Loucy (cell line): Measurements from ENCODE around the gene ADARB1.

ENCODE experiments used
- H2AFZ ChIP-seq: fragments of 200-600 bp; sonication (generic); 2 replicates; pipeline ENCODE4 v1.6.0; 2016; ENCODE audit warnings: antibody characterized with exemption, mild to moderate bottlenecking, low read length, moderate library complexity
- H3F3A ChIP-seq: fragments of 200-600 bp; 2 replicates; pipeline ENCODE4 v1.6.0; 2016; ENCODE audit warnings: antibody characterized with exemption, low read depth, mild to moderate bottlenecking
- H3K27me3 ChIP-seq: fragments of 200-600 bp; sonication (generic); 2 replicates; pipeline ENCODE4 v1.6.1; 2014; ENCODE audit warnings: low read length, mild to moderate bottlenecking; ENCODE audit not compliant: insufficient read depth, poor library complexity, severe bottlenecking
- H3K36me3 ChIP-seq: fragments of 200-600 bp; sonication (generic); 2 replicates; pipeline ENCODE4 v1.6.1; 2016; ENCODE audit warnings: low read length; ENCODE audit not compliant: insufficient read depth
- H3K4me1 ChIP-seq: fragments of 200-600 bp; sonication (generic); 2 replicates; pipeline ENCODE4 v1.5.1; 2014; ENCODE audit warnings: low read length, mild to moderate bottlenecking; ENCODE audit not compliant: insufficient read depth, poor library complexity, severe bottlenecking
- H3K4me2 ChIP-seq: fragments of 200-600 bp; sonication (generic); 2 replicates; pipeline ENCODE4 v1.6.0; 2014; ENCODE audit warnings: antibody characterized with exemption, low read length, low read depth, mild to moderate bottlenecking; ENCODE audit not compliant: poor library complexity, severe bottlenecking
- H3K4me3 ChIP-seq: fragments of 200-600 bp; sonication (generic); 2 replicates; pipeline ENCODE4 v1.5.1; 2014; ENCODE audit warnings: low read length, mild to moderate bottlenecking, mixed read lengths; ENCODE audit not compliant: poor library complexity, severe bottlenecking
- H3K79me2 ChIP-seq: fragments of 200-600 bp; sonication (generic); 2 replicates; pipeline ENCODE4 v1.6.1; 2014; ENCODE audit warnings: low read length; ENCODE audit not compliant: insufficient read depth
- H3K9ac ChIP-seq: fragments of 200-600 bp; sonication (generic); 2 replicates; pipeline ENCODE4 v1.6.0; 2014; ENCODE audit warnings: mild to moderate bottlenecking, low read depth, low read length, moderate library complexity; ENCODE audit not compliant: poor library complexity, severe bottlenecking
- H3K9me2 ChIP-seq: fragments of 200-600 bp; sonication (generic); replicated peaks from 2 replicates; pipeline ENCODE4 v1.6.1; 2016; ENCODE audit warnings: low read depth, low read length, mixed read lengths
- H3K9me3 ChIP-seq: fragments of 200-600 bp; sonication (generic); 2 replicates; pipeline ENCODE4 v1.6.1; 2014; ENCODE audit warnings: mild to moderate bottlenecking, antibody characterized with exemption, low read length, low read depth; ENCODE audit not compliant: insufficient read depth
- H4K20me1 ChIP-seq: fragments of 200-600 bp; sonication (generic); 2 replicates; pipeline ENCODE4 v1.6.0; 2014; ENCODE audit warnings: antibody characterized with exemption, low read length, mild to moderate bottlenecking; ENCODE audit not compliant: insufficient read depth, poor library complexity, severe bottlenecking
- EZH2phosphoT487 ChIP-seq: fragments of 200-600 bp; IDR thresholded peaks from 2 replicates; pipeline ENCODE4 v1.6.1; 2018; ENCODE audit warnings: antibody characterized with exemption, mild to moderate bottlenecking, moderate library complexity, borderline replicate concordance
- TF ChIP-seq, protein P1 (sequence below): fragments of 200-600 bp; sonication (generic); conservative IDR thresholded peaks from 2 replicates; pipeline ENCODE4 v1.5.1; 2014; ENCODE audit warnings: mild to moderate bottlenecking, antibody characterized with exemption, low read length

Gene ADARB1

DNA sequence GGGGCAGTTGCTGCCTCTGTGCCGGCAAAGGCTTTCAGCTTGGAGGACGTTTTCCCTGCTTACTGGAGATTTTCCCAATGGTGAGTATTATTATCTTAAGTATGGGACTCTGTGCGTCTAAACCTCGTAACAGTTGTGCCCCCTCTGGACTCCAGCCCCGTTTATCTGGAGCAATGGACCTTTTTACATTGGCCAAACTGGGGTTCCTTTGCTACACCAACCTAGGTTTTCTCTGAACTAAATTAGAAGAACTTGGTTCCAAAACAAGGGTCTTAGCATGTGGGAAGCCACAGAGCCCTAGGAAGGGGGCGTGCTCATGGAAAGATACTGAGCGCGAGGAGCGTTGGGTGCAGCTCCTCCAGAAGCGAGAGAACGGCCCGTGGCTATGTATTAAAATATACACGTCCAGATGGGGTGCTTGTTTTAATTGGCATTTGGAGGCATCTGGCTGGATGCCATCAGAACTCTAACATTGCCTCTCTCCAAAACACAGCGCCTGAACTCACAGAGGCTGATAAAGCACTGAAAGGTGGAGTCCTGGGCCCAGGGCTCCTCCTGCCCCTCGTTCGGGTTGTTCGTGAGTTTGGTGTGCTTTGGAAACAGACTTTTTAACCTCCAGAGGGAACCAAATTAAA, 184.9 kb downstream of the ADARB1 start:
- H3K4me2 ChIP-seq, result no peak overlapping the region
- H3K4me1 ChIP-seq, result peaks cover 15% of the 10 kb centered on the region
- H2AFZ ChIP-seq, result no peak overlapping the region
- no peaks in the 10 kb centered on the region for H3K27me3 ChIP-seq
- H4K20me1 ChIP-seq, result no peaks in the 10 kb centered on the region
- H3K36me3 ChIP-seq, result peaks cover 9% of the 10 kb centered on the region; the same call in 1 of the 2 replicates
- no peaks in the 10 kb centered on the region for H3K79me2 ChIP-seq
- no peaks in the 10 kb centered on the region for H3K9me2 ChIP-seq
- H3K9me3 ChIP-seq, result no peaks in the 10 kb centered on the region
- H3F3A ChIP-seq, result no peaks in the 10 kb centered on the region
- H3K9ac ChIP-seq, result no peak overlapping the region
- H3K4me3 ChIP-seq, result no peak overlapping the region
- TF ChIP-seq, protein P1, sequence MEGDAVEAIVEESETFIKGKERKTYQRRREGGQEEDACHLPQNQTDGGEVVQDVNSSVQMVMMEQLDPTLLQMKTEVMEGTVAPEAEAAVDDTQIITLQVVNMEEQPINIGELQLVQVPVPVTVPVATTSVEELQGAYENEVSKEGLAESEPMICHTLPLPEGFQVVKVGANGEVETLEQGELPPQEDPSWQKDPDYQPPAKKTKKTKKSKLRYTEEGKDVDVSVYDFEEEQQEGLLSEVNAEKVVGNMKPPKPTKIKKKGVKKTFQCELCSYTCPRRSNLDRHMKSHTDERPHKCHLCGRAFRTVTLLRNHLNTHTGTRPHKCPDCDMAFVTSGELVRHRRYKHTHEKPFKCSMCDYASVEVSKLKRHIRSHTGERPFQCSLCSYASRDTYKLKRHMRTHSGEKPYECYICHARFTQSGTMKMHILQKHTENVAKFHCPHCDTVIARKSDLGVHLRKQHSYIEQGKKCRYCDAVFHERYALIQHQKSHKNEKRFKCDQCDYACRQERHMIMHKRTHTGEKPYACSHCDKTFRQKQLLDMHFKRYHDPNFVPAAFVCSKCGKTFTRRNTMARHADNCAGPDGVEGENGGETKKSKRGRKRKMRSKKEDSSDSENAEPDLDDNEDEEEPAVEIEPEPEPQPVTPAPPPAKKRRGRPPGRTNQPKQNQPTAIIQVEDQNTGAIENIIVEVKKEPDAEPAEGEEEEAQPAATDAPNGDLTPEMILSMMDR, result no peak
- no peak for TF ChIP-seq EZH2phosphoT487

- no peaks in the 10 kb centered on the region for H3K9me2 ChIP-seq
- H3K27me3 ChIP-seq, result no peaks in the 10 kb centered on the region
- peaks cover 15% of the 10 kb centered on the region for H3K4me1 ChIP-seq
- H4K20me1 ChIP-seq, result no peaks in the 10 kb centered on the region
- no peaks in the 10 kb centered on the region for H3F3A ChIP-seq
- no peaks in the 10 kb centered on the region for H3K79me2 ChIP-seq
- H3K36me3 ChIP-seq, result peaks cover 16% of the 10 kb centered on the region; the same call in 1 of the 2 replicates
- H3K4me2 ChIP-seq, result no peak overlapping the region
- H3K9ac ChIP-seq, result no peak overlapping the region
- no peak overlapping the region for H3K4me3 ChIP-seq
- H3K9me3 ChIP-seq, result no peaks in the 10 kb centered on the region
- TF ChIP-seq, protein P1, result no peak
- no peak for TF ChIP-seq EZH2phosphoT487
- H2AFZ ChIP-seq, result no peak overlapping the region
Observed at GRCh38 chr21:45260191-45260825, 185.9 kb downstream of the ADARB1 start.

GRCh38 chr21:45261093-45261492, 186.7 kb downstream of the ADARB1 start:
- TF ChIP-seq EZH2phosphoT487, result no peak
- TF ChIP-seq, protein P1, result no peak

More at GRCh38 chr21:45261093-45261492, 186.7 kb downstream of the ADARB1 start:
- no peak overlapping the region for H3K4me3 ChIP-seq
- H2AFZ ChIP-seq, result no peak overlapping the region
- peaks cover 15% of the 10 kb centered on the region for H3K4me1 ChIP-seq
- H3K9me3 ChIP-seq, result no peaks in the 10 kb centered on the region
- H3K9me2 ChIP-seq, result no peaks in the 10 kb centered on the region
- H3K27me3 ChIP-seq, result no peaks in the 10 kb centered on the region
- no peak overlapping the region for H3K9ac ChIP-seq
- no peaks in the 10 kb centered on the region for H3F3A ChIP-seq
- H3K36me3 ChIP-seq, result peaks cover 24% of the 10 kb centered on the region; the same call in 1 of the 2 replicates
- H3K79me2 ChIP-seq, result no peaks in the 10 kb centered on the region
- H4K20me1 ChIP-seq, result no peaks in the 10 kb centered on the region
- H3K4me2 ChIP-seq, result no peak overlapping the region
